KOPT-K1 (cell line): ENCODE measurements around the gene MRPS7.
A peak's percentile ranks its signal among the peaks of the same experiment; 100 is the strongest.

Experiments
- H3K27ac ChIP-seq: fragments of 200-600 bp; sonication (generic); 2 replicates; pipeline ENCODE4 v1.5.1; 2016; ENCODE audit warnings: antibody characterized with exemption, mild to moderate bottlenecking, low read depth, low read length; ENCODE audit not compliant: poor library complexity, severe bottlenecking
- H3K36me3 ChIP-seq: fragments of 200-600 bp; sonication (generic); 2 replicates; pipeline ENCODE4 v1.5.1; 2017; ENCODE audit warnings: antibody characterized with exemption, mild to moderate bottlenecking, low read length, moderate library complexity; ENCODE audit not compliant: insufficient read depth
- H3K9me3 ChIP-seq: fragments of 200-600 bp; sonication (generic); 2 replicates; pipeline ENCODE4 v1.5.1; 2017; ENCODE audit warnings: antibody characterized with exemption, low read length, mild to moderate bottlenecking; ENCODE audit not compliant: insufficient read depth, poor library complexity, severe bottlenecking

MRPS7 gene

GRCh38 chr17:75261336-75262111, at the start of gene MRPS7, which contains the start of gene GGA3:
Gene MRPS7, plus strand, starts transcription at chr17:75261879. Its CDS starts 22 bp downstream, at chr17:75261901.
Gene GGA3, minus strand, starts transcription at chr17:75261606. Its CDS starts 19 bp downstream, at chr17:75261587.
- no peaks in the 10 kb centered on the region for H3K9me3 ChIP-seq
- H3K36me3 ChIP-seq: peaks cover 36% of the 10 kb centered on the region
- H3K27ac ChIP-seq: peak within 1 kb of the TSS; percentile 93

DNA sequence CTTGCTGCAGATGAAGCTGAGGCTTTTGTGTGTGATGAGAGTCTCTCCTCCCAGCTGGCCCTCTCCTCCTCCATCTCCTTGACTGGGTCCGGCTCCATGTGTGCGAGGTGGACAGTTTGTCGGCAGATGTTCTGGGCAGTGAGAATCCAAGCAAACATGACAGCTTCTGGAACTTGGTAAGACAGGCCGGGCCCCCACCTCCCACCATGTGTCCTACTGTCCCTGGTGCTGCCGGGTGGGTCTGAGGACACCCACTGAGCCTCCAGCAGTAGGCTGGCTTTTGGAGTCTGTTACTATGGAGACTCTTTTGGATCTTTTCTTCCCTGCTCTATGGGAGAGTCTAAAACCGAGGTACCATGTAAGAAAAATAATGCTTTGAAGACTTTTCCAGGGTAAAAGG, 43.5 kb upstream of the MRPS7 start:
- Histone ChIP-seq H3K27ac (no peak overlapping the region), H3K9me3 (no peaks in the 10 kb centered on the region), H3K36me3 (peaks cover 98% of the 10 kb centered on the region)

- H3K9me3 ChIP-seq: no peaks in the 10 kb centered on the region
- H3K36me3 ChIP-seq: peaks cover 97% of the 10 kb centered on the region
- no peak overlapping the region for H3K27ac ChIP-seq
These were observed 41.9 kb upstream of the MRPS7 start for GRCh38 chr17:75219815-75220214.

DNA sequence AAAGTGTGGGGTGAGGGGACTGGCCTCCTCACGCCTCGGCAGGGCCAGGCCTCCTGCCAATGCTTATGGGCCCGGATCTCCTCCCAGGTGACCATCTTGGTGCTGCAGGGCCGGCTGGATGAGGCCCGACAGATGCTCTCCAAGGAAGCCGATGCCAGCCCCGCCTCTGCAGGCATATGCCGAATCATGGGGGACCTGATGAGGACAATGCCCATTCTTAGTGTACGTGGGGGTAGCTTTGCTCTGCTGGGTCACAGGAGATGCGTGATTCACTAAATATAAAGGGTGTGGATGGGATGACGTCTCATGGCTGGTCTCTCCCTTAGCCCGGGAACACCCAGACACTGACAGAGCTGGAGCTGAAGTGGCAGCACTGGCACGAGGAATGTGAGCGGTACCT, 36.7 kb upstream of the MRPS7 start:
- H3K36me3 ChIP-seq: peaks cover 97% of the 10 kb centered on the region
- no peaks in the 10 kb centered on the region for H3K9me3 ChIP-seq
- H3K27ac ChIP-seq: no peak overlapping the region

- Histone ChIP-seq H3K36me3 (peaks cover 99% of the 10 kb centered on the region), H3K9me3 (no peaks in the 10 kb centered on the region), H3K27ac (no peak overlapping the region)
These were observed 34.0 kb upstream of the MRPS7 start for GRCh38 chr17:75227729-75228128.

- Histone ChIP-seq H3K27ac (no peak overlapping the region), H3K9me3 (no peaks in the 10 kb centered on the region), H3K36me3 (peaks cover 99% of the 10 kb centered on the region)
These were observed 33.4 kb upstream of the MRPS7 start for GRCh38 chr17:75228305-75228704.

GRCh38 chr17:75228847-75229246, 32.8 kb upstream of the MRPS7 start:
- peaks cover 100% of the 10 kb centered on the region for H3K36me3 ChIP-seq
- H3K27ac ChIP-seq: no peak overlapping the region
- no peaks in the 10 kb centered on the region for H3K9me3 ChIP-seq

DNA sequence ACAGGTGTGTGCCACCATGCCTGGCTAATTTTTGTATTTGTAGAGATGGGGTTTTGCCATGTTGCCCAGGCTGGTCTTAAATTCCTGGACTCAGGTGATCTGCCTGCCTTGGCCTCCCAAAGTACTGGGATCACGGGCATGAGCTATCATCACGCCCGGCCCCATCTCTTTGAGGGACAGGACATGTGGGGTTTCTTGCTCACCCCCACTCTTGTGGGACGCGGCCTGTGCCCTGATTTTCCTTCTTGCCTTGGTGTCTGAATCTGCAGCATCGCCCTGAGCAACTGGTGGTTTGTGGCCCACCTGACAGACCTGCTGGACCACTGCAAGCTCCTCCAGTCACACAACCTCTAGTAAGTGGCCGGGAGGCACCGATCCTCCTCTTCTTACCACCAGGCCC, 30.6 kb upstream of the MRPS7 start:
- H3K27ac ChIP-seq: no peak overlapping the region
- H3K9me3 ChIP-seq: no peaks in the 10 kb centered on the region
- peaks cover 100% of the 10 kb centered on the region for H3K36me3 ChIP-seq

DNA sequence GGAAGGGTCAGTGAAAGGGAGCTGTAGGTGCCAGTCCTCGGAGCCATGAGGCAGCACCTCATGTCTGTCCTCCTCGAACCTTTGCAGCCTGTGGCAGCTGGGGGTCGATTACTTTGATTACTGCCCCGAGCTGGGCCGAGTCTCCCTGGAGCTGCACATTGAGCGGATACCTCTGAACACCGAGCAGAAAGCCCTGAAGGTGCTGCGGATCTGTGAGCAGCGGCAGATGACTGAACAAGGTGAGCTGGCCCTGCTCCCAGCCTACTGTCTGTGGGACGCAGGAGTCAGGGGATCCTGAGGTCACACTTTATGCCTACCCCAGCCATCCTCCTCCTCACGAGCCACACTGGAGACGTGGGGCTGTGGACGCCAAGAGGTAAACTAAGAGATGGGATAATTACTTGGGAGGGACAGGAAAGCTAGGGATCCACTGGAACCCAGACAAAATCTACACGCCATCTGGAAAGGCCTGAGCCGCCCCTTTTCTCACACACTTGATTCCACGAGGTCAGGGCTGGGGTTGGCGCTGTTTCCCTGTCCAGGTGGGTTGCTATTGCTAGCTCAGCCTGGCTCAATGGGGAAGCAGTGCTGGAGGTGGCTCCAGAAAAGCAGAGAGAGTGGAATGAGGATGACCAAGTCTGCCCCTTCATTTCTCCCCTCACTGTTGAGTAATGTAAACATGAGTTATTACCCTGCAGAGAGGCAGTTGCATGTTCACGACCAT, 29.8 kb upstream of the MRPS7 start:
- Histone ChIP-seq H3K36me3 (peaks cover 100% of the 10 kb centered on the region), H3K9me3 (no peaks in the 10 kb centered on the region)

GRCh38 chr17:75232786-75233185, 28.9 kb upstream of the MRPS7 start:
- peaks cover 100% of the 10 kb centered on the region for H3K36me3 ChIP-seq
- H3K27ac ChIP-seq: no peak overlapping the region
- no peaks in the 10 kb centered on the region for H3K9me3 ChIP-seq

More for the DNA sequence above, 29.8 kb upstream of the MRPS7 start:
- H3K27ac ChIP-seq: no peak overlapping the region

- Histone ChIP-seq H3K27ac (no peak overlapping the region), H3K9me3 (no peaks in the 10 kb centered on the region), H3K36me3 (peaks cover 100% of the 10 kb centered on the region)
These were observed 24.3 kb upstream of the MRPS7 start for GRCh38 chr17:75237100-75238014.

GRCh38 chr17:75238020-75238580, 23.6 kb upstream of the MRPS7 start:
- Histone ChIP-seq H3K9me3 (no peaks in the 10 kb centered on the region), H3K36me3 (peaks cover 100% of the 10 kb centered on the region), H3K27ac (no peak overlapping the region)

GRCh38 chr17:75238684-75239191, 22.9 kb upstream of the MRPS7 start:
- H3K9me3 ChIP-seq: no peaks in the 10 kb centered on the region
- H3K27ac ChIP-seq: no peak overlapping the region
- peaks cover 100% of the 10 kb centered on the region for H3K36me3 ChIP-seq

DNA sequence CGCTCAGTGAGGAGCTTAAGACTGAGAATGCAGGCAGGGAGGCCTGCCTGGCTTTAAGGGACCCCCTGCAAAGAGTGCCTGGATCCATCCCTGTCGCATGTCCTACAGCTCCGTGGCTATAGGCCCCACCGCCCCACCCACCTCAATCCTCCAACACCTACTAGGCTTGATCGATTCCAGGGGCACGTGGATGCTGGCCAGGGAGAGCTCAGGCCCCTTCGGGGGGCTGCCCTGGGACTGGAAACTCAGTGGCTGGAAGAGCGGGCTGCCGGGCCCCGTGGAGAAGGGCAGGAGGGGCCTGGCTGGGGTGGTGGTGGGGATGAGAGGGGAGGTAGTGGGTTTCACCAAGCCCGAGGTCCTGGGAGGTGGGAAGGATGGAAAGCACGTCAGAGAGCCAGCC, 22.5 kb upstream of the MRPS7 start:
- H3K9me3 ChIP-seq: no peaks in the 10 kb centered on the region
- H3K36me3 ChIP-seq: peaks cover 100% of the 10 kb centered on the region
- H3K27ac ChIP-seq: no peak overlapping the region
